ENCODE measurements around the gene SYT1. TPM values are rescaled to one million over a fixed set of nuclear protein-coding genes. Genes with fewer than 3 reads are reported as not detected.

SYT1 gene
- polyA plus RNA-seq, 3 donors = 0.72 TPM; not detected in 2

DNA sequence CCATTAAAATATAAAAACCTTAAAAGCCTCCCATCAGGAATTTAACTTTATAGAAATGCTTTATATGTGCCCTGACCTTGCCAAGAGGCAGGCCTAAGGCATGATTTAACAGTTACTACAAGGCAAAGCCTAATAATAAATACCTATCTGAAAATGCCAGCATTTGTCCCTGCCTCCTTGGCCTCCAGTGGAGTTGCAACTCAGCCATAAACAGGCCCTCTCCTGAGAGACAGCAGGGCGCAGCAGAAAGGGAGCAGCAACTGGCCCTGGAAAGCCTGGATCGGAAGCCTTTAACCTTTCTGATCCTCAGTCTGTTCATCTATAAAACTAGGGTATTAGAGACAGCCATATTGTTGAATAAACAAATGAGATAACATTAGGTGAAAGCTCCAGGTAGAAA, 501.8 kb downstream of the SYT1 start:
- Histone ChIP-seq H3K9ac (ENCODE audit: insufficient read depth, low read length, poor library complexity, severe bottlenecking) (no peak overlapping the region), H3K4me1 (ENCODE audit: control insufficient read depth in 1 of 2, insufficient read depth in 2 of 2, low read length in 2 of 2) (no peaks in the 10 kb centered on the region), H2AFZ (ENCODE audit: insufficient read depth, low read depth, low read length, poor library complexity, severe bottlenecking) (no peak overlapping the region), H3K27me3 (ENCODE audit: control insufficient read depth in 2 of 2, insufficient read depth in 2 of 2, low read length in 2 of 2) (no peaks in the 10 kb centered on the region), H3K36me3 (replicated peaks in 1 of 2; ENCODE audit: control insufficient read depth in 1 of 2, insufficient read depth in 2 of 2, low read length in 2 of 2) (no peaks in the 10 kb centered on the region), H3K4me2 (replicated peaks; ENCODE audit: extremely low read depth, low read length, poor library complexity, severe bottlenecking) (no peak overlapping the region), H4K20me1 (ENCODE audit: insufficient read depth, low read length) (no peaks in the 10 kb centered on the region), H3K4me3 (replicated peaks in 1 of 3; ENCODE audit: low read depth in 2 of 3, low read length in 3 of 3) (no peak overlapping the region), H3K9me3 (replicated peaks in 1 of 2; ENCODE audit: control insufficient read depth in 1 of 2, insufficient read depth in 1 of 2, low read length in 2 of 2) (no peaks in the 10 kb centered on the region), H3K27ac (ENCODE audit: low read depth in 1 of 2, low read length in 2 of 2) (no peak overlapping the region), H3K79me2 (ENCODE audit: insufficient read depth, low read length) (no peaks in the 10 kb centered on the region)
- Mint-ChIP-seq H3K36me3 (no peaks in the 10 kb centered on the region), H3K27ac (no peak overlapping the region), H3K9me3 (peaks cover 0 to 3% (median 0%) of the 10 kb centered on the region in 7 donors), H3K27me3 (ENCODE audit: low read depth in 3 of 3) (peaks cover 0 to 2% (median 0%) of the 10 kb centered on the region in 3 donors), H3K4me1 (no peaks in the 10 kb centered on the region), H3K4me3 (no peak overlapping the region)
- DNase-seq = no peak
- WGBS (ENCODE audit: insufficient coverage) = 100% methylated on average over 1 of the region's 2 CpGs
- no peak for TF ChIP-seq CTCF (IDR thresholded peaks at IDR 0.05)
- intact Hi-C loops (cut with micrococcal nuclease) = no loop called here

GRCh38 chr12:79367032-79367589, 502.5 kb downstream of the SYT1 start:
- Mint-ChIP-seq H3K36me3 (no peaks in the 10 kb centered on the region), H3K27me3 (ENCODE audit: low read depth in 3 of 3) (peaks cover 0 to 2% (median 0%) of the 10 kb centered on the region in 3 donors), H3K4me1 (no peaks in the 10 kb centered on the region), H3K4me3 (no peak overlapping the region), H3K27ac (no peak overlapping the region), H3K9me3 (peaks cover 0 to 3% (median 0%) of the 10 kb centered on the region in 7 donors)
- Histone ChIP-seq H3K9ac (ENCODE audit: insufficient read depth, low read length, poor library complexity, severe bottlenecking) (no peak overlapping the region), H3K27ac (ENCODE audit: low read depth in 1 of 2, low read length in 2 of 2) (no peak overlapping the region), H3K4me3 (replicated peaks in 1 of 3; ENCODE audit: low read depth in 2 of 3, low read length in 3 of 3) (no peak overlapping the region), H3K4me1 (ENCODE audit: control insufficient read depth in 1 of 2, insufficient read depth in 2 of 2, low read length in 2 of 2) (no peaks in the 10 kb centered on the region), H3K9me3 (replicated peaks in 1 of 2; ENCODE audit: control insufficient read depth in 1 of 2, insufficient read depth in 1 of 2, low read length in 2 of 2) (no peaks in the 10 kb centered on the region), H3K36me3 (replicated peaks in 1 of 2; ENCODE audit: control insufficient read depth in 1 of 2, insufficient read depth in 2 of 2, low read length in 2 of 2) (no peaks in the 10 kb centered on the region), H3K4me2 (replicated peaks; ENCODE audit: extremely low read depth, low read length, poor library complexity, severe bottlenecking) (no peak overlapping the region), H3K27me3 (ENCODE audit: control insufficient read depth in 2 of 2, insufficient read depth in 2 of 2, low read length in 2 of 2) (no peaks in the 10 kb centered on the region), H4K20me1 (ENCODE audit: insufficient read depth, low read length) (no peaks in the 10 kb centered on the region), H3K79me2 (ENCODE audit: insufficient read depth, low read length) (no peaks in the 10 kb centered on the region), H2AFZ (ENCODE audit: insufficient read depth, low read depth, low read length, poor library complexity, severe bottlenecking) (no peak overlapping the region)
- no peak for DNase-seq
- intact Hi-C loops (cut with micrococcal nuclease) = no loop called here
- no CpG with 5 or more reads among the region's 3 CpGs for WGBS (ENCODE audit: insufficient coverage)
- no peak for TF ChIP-seq CTCF (IDR thresholded peaks at IDR 0.05)

All from CD14-positive monocyte (primary cell).